K562 (cell line): ENCODE results near the gene ADM2. TPM values are rescaled to one million over a fixed set of nuclear protein-coding genes. Genes with fewer than 3 reads are reported as not detected.

Experiments
- ATAC-seq: fragments of 200-7000 bp; cut with Tn5 transposase; 3 replicates; pipeline ENCODE4 v1.9.1; 2020; ENCODE audit warnings: moderate library complexity
- BruUV-seq: library from RNA; stranded (reverse); fragments of 400-500 nt; replicated peaks from 2 replicates; lab custom pipeline; 2021; lab: Mats Ljungman, UMichigan
- CTCF ChIA-PET: fragments of 300-600 bp; formaldehyde crosslinking; extraction: SDS; loops from one replicate; lab custom pipeline; 2021; ENCODE audit warnings: low intra/inter-chr PET ratio; lab: Yijun Ruan, JAX
- POLR2A ChIA-PET: fragments of 300-600, 350-650 bp; sonication (Branson Sonifier 250); formaldehyde crosslinking; extraction: SDS; loops from one replicate; lab custom pipeline; 2021; ENCODE audit warnings: antibody characterized with exemption, inconsistent platforms; lab: Yijun Ruan, JAX
- DNase-seq, 4 experiments: peaks; one replicate each; pipeline versions ENCODE4 v3.0.0 to v3.0.0-alpha.2; 2011 to 2018; ENCODE audit warnings: low spot score in 3 of 4, mixed read lengths in 3 of 4; ENCODE audit errors: extremely low read depth in 1 of 4
- FAIRE-seq: peaks from 2 replicates; lab custom pipeline; 2011; peaks lifted over from hg19 to GRCh38; lab: Jason Lieb, UNC
- H2AFZ ChIP-seq: 2 replicates; pipeline ENCODE4 v1.6.0; 2011; ENCODE audit warnings: low read depth, low read length, control low read depth, inconsistent platforms
- H3K27ac ChIP-seq: fragments of 200-600 bp; 3 replicates; pipeline ENCODE4 v1.8.0; 2011; ENCODE audit warnings: low read depth, mild to moderate bottlenecking, control low read depth, inconsistent platforms, low read length, moderate library complexity, mixed read lengths; ENCODE audit errors: extremely low read depth
- H3K27me3 ChIP-seq, 2 experiments: fragments of 300-600 bp in 1 of 2; 2 replicates in 1 of 2; 3 replicates in 1 of 2; pipeline versions ENCODE4 v1.6.0 to v1.8.0; 2011; ENCODE audit warnings: inconsistent platforms in 2 of 2, low read length in 2 of 2, mild to moderate bottlenecking in 1 of 2, mixed read lengths in 1 of 2, moderate library complexity in 1 of 2; ENCODE audit not compliant: control insufficient read depth in 2 of 2, insufficient read depth in 2 of 2
- H3K36me3 ChIP-seq: fragments of 300-600 bp; 3 replicates; pipeline ENCODE4 v1.8.0; 2011; ENCODE audit warnings: mild to moderate bottlenecking, low read length, inconsistent platforms; ENCODE audit not compliant: control insufficient read depth, insufficient read depth
- H3K4me1 ChIP-seq, 2 experiments: fragments of 200-600 bp in 1 of 2; replicated peaks in 1 of 2; 2 replicates in 1 of 2; 3 replicates in 1 of 2; pipeline versions ENCODE4 v1.5.1 to v1.8.0; 2011; ENCODE audit warnings: inconsistent platforms in 2 of 2, low read length in 2 of 2, mild to moderate bottlenecking in 1 of 2, mixed read lengths in 1 of 2, moderate library complexity in 1 of 2; ENCODE audit not compliant: control insufficient read depth in 2 of 2, insufficient read depth in 2 of 2
- H3K4me2 ChIP-seq: 2 replicates; pipeline ENCODE4 v1.6.1; 2011; ENCODE audit warnings: low read length, control low read depth, inconsistent platforms, mixed read lengths; ENCODE audit not compliant: insufficient read depth
- H3K4me3 ChIP-seq: fragments of 200-600 bp; sonication (generic), shearing (Covaris generic); 2 replicates; pipeline ENCODE4 v1.5.1; 2016; ENCODE audit warnings: control low read depth, inconsistent platforms
- H3K79me2 ChIP-seq: fragments of 200-600 bp; 3 replicates; pipeline ENCODE4 v1.8.0; 2011; ENCODE audit warnings: low read length, inconsistent platforms; ENCODE audit not compliant: control insufficient read depth, insufficient read depth
- H3K9ac ChIP-seq, 2 experiments: 2 replicates each; pipeline versions ENCODE4 v1.6.0 to v1.6.1; 2011; ENCODE audit warnings: low read depth in 2 of 2, low read length in 2 of 2, control low read depth in 1 of 2, inconsistent platforms in 1 of 2, mild to moderate bottlenecking in 1 of 2, mixed read lengths in 1 of 2; ENCODE audit not compliant: insufficient read depth in 1 of 2
- H3K9me1 ChIP-seq: one replicate; pipeline ENCODE4 v1.6.0; 2011; ENCODE audit warnings: inconsistent platforms, mild to moderate bottlenecking, low read length, moderate library complexity; ENCODE audit not compliant: control insufficient read depth, insufficient read depth
- H3K9me3 ChIP-seq: replicated peaks from 2 replicates; pipeline ENCODE4 v1.5.1; 2011; ENCODE audit warnings: low read depth, low read length, inconsistent platforms; ENCODE audit not compliant: control insufficient read depth, insufficient read depth
- H4K20me1 ChIP-seq: replicated peaks from 2 replicates; pipeline ENCODE4 v1.6.1; 2011; ENCODE audit warnings: low read length, inconsistent platforms, mixed read lengths; ENCODE audit not compliant: control insufficient read depth, insufficient read depth
- KLF6 ChIP-seq: fragments of 250-450 bp; sonication (Bioruptor Pico); IDR thresholded peaks from 2 replicates; pipeline ENCODE4 v1.4.0; 2020; ENCODE audit warnings: mild to moderate bottlenecking, moderate library complexity, borderline replicate concordance
- POLR2G ChIP-seq: fragments of 200-400 bp; formaldehyde crosslinking; IDR thresholded peaks from 2 replicates; pipeline ENCODE4 v1.6.1; 2017; ENCODE audit warnings: low read depth, mild to moderate bottlenecking, antibody characterized with exemption, low read length, moderate library complexity
- RBFOX2 ChIP-seq: fragments of 200-400 bp; formaldehyde crosslinking; IDR thresholded peaks from 2 replicates; pipeline ENCODE4 v1.6.1; 2017; ENCODE audit warnings: low read depth, mild to moderate bottlenecking, low read length, moderate library complexity
- ZNF586 ChIP-seq: fragments of 450-650 bp; formaldehyde crosslinking; conservative IDR thresholded peaks from 2 replicates; pipeline ENCODE4 v1.4.0; 2020; ENCODE audit warnings: mild to moderate bottlenecking, moderate library complexity
- WGBS: fragments of 100-300 bp; shearing (Covaris generic); methylation state at CpG from one replicate; pipeline ENCODE4 v1.1.6; 2016; ENCODE audit warnings: low coverage, mixed read lengths; ENCODE audit not compliant: insufficient coverage; ENCODE audit errors: missing lambda C conversion rate; 5-methylcytosine and 5-hydroxymethylcytosine counted together
- in situ Hi-C: fragments of 300-500 bp; cut with MboI; formaldehyde crosslinking; loops from 4 replicates; pipeline ENCODE4 v1.15.0; 2018; ENCODE audit warnings: inconsistent platforms, mixed read lengths
- intact Hi-C: fragments of 100-400 bp; cut with micrococcal nuclease; formaldehyde crosslinking; loops from 2 replicates; pipeline ENCODE4 v1.14.2; 2022
- polyA plus RNA-seq, 8 experiments: library from polyadenylated mRNA; depleted of rRNA in 4 of 8; stranded (reverse) in 5 of 8; unstranded in 3 of 8; fragments of >200 nt; fragmentation: Nextera tagmentation in 2 of 8; fragmentation: Illumina TruSeq in 1 of 8; extraction: Ambion mirVana in 2 of 8; extraction: Trizol in 1 of 8; gene quantifications; 2 replicates each; pipeline versions ENCODE4 v1.2.1 to v1.2.3, GENCODE V29; 2011 to 2014; ENCODE audit warnings: inconsistent platforms in 1 of 8, missing spikeins in 1 of 8
- total RNA-seq, 7 experiments: library from RNA; depleted of rRNA in 6 of 7; stranded (reverse); fragments of >200 nt in 6 of 7; fragmentation: Illumina TruSeq in 2 of 7; extraction: Trizol in 2 of 7; gene quantifications; 2 replicates each; pipeline versions ENCODE4 v1.2.1 to v1.2.3, GENCODE V29; 2011 to 2021; ENCODE audit warnings: low replicate concordance in 1 of 7
- TF ChIP-seq, protein P1 (sequence below): sonication (generic); formaldehyde crosslinking; IDR thresholded peaks from 2 replicates; pipeline ENCODE4 v1.8.0; 2022; ENCODE audit warnings: missing genetic modification reagents, mild to moderate bottlenecking, borderline replicate concordance

The ADM2 gene
- total and polyA plus RNA-seq, 9 of the 15 experiments (the other 6 are each of a cell fraction or from before 2014, with no cell fraction given): 0.11 to 5.1 (median 0.38) TPM

DNA sequence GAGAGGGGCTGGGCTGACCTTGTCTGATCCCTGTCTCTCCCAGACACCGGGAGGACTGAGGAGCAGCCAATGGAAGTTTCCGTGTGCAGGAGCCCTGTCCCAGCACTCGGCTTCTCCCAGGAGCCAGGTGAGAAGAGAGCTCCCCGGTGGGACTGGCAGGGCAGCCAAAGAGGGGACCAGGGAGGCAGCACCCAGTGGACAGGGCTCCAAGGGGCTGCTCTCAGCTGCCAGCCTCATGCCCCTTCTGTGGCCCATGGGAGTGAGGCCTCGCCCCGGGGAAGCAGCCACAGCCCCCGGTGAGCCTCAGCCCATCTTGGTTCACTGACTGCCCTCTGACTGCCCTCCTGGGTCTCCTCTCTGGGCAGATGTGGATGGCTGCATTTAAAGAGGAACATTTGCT lies 37.3 kb downstream of the ADM2 start (continued):
- TF ChIP-seq, protein P1, sequence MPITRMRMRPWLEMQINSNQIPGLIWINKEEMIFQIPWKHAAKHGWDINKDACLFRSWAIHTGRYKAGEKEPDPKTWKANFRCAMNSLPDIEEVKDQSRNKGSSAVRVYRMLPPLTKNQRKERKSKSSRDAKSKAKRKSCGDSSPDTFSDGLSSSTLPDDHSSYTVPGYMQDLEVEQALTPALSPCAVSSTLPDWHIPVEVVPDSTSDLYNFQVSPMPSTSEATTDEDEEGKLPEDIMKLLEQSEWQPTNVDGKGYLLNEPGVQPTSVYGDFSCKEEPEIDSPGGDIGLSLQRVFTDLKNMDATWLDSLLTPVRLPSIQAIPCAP (CRISPR knock-in tag): no peak
- no peak for TF ChIP-seq ZNF586 (CRISPR knock-in tag)

DNA sequence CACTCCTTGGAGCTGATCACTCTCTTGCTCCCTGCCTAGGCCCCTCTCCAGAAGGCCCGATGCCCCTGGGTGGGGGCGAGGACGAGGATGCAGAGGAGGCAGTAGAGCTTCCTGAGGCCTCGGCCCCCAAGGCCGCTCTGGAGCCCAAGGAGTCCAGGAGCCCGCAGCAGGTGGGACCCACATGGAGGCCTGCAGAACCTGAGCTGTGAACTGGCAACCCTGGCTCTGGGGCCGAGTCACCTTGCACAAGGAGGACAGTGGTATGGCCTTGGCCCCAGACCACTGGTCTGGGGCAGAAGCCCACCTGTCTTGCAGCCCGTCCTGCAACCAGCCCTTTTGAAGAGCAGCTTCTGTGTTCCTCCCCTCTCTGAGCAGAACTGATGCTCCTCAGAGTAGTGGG lies 37.8 kb downstream of the ADM2 start:
- no peaks in the 10 kb centered on the region for H3K9me3 ChIP-seq
- peaks cover 79% of the 10 kb centered on the region; the same call in 1 of the 3 replicates for H3K36me3 ChIP-seq
- FAIRE-seq (no peak), DNase-seq (no peak), ATAC-seq (no peak)
- H4K20me1 ChIP-seq: 0 out of 2 replicates have a peak, but pooled peaks cover 4% of the 10 kb centered on the region
- no peak overlapping the region for H3K4me3 ChIP-seq
- intact Hi-C loops (no loop called here), in situ Hi-C loops (no loop called here)
- ChIA-PET CTCF (no interaction called here), POLR2A (interaction anchor here (1.8 to 2.7 kb wide), 2 partner anchors 9 to 11 kb away, joined by 6 to 11 read pairs; partner anchors contain the start of genes LMF2 and NCAPH2)
- no peaks in the 10 kb centered on the region for H3K27me3 ChIP-seq
- peaks cover 25% of the 10 kb centered on the region for H3K79me2 ChIP-seq
- TF ChIP-seq POLR2G (peak; percentile 41), KLF6 (CRISPR knock-in tag) (no peak), RBFOX2 (peak; percentile 28; the same call in 1 of the 2 replicates)
- peaks cover 0 to 16% of the 10 kb centered on the region in 2 experiments; a peak in 3 of 5 replicates for H3K4me1 ChIP-seq
- WGBS: 92% methylated on average over 5 of the region's 8 CpGs
- no peak overlapping the region for H3K27ac ChIP-seq
- no peak overlapping the region for H3K4me2 ChIP-seq
- no TSS peak for BruUV-seq
- no peak overlapping the region for H3K9ac ChIP-seq
- H3K9me1 ChIP-seq: no peaks in the 10 kb centered on the region
- no peak overlapping the region for H2AFZ ChIP-seq
